GM18867 (cell line): ENCODE data around the gene NISCH.

Source experiments
- ATAC-seq: cut with Tn5 transposase; IDR thresholded peaks from one replicate; pipeline ENCODE4 v1.9.1; 2021; ENCODE audit warnings: mild to moderate bottlenecking, moderate library complexity; ENCODE audit not compliant: unreplicated experiment

The NISCH gene

GRCh38 chr3:52455283-52456168 is at the start of gene NISCH:
Gene NISCH (plus strand): TSS chr3:52455604. CDS start chr3:52455642, 38 bp downstream.
- ATAC-seq = peak; percentile 69

GRCh38 chr3:52406231-52406661 is 49.2 kb upstream of the NISCH start:
- ATAC-seq = no peak

- ATAC-seq = no peak
Measured at GRCh38 chr3:52406791-52407510, 48.5 kb upstream of the NISCH start.

- ATAC-seq = no peak
Measured at GRCh38 chr3:52407779-52408178, 47.6 kb upstream of the NISCH start.

GRCh38 chr3:52408466-52408865 is 46.9 kb upstream of the NISCH start:
- ATAC-seq = no peak

GRCh38 chr3:52415800-52416199 is 39.6 kb upstream of the NISCH start:
- no peak for ATAC-seq

- no peak for ATAC-seq
Measured at GRCh38 chr3:52420388-52420787, 35.0 kb upstream of the NISCH start.

- no peak for ATAC-seq
Measured at GRCh38 chr3:52422669-52423068, 32.7 kb upstream of the NISCH start.

GRCh38 chr3:52423173-52423572 is 32.2 kb upstream of the NISCH start:
- ATAC-seq = no peak

GRCh38 chr3:52428151-52429005 is 27.0 kb upstream of the NISCH start:
- no peak for ATAC-seq

GRCh38 chr3:52429031-52429430 is 26.4 kb upstream of the NISCH start:
- no peak for ATAC-seq

- ATAC-seq = no peak
Measured at GRCh38 chr3:52429779-52430415, 25.5 kb upstream of the NISCH start.

GRCh38 chr3:52430416-52430810 is 25.0 kb upstream of the NISCH start:
- ATAC-seq = no peak

- ATAC-seq = no peak
Measured at GRCh38 chr3:52431459-52432223, 23.8 kb upstream of the NISCH start.

- ATAC-seq = no peak
Measured at GRCh38 chr3:52432225-52432624, 23.2 kb upstream of the NISCH start.

GRCh38 chr3:52432691-52433141 is 22.7 kb upstream of the NISCH start:
- ATAC-seq = no peak

GRCh38 chr3:52433328-52433995 is 21.9 kb upstream of the NISCH start:
- ATAC-seq = no peak

GRCh38 chr3:52433996-52434479 is 21.4 kb upstream of the NISCH start:
- ATAC-seq = no peak

GRCh38 chr3:52434491-52435115 is 20.8 kb upstream of the NISCH start:
- no peak for ATAC-seq
